T-helper 2 cell (primary cell): ENCODE results near the gene ZNF385A.

ENCODE experiments used
- DNase-seq, 5 experiments: peaks; one replicate each; pipeline versions ENCODE4 v3.0.0 to v3.0.0-alpha.2; 2012 to 2022

The ZNF385A gene

DNA sequence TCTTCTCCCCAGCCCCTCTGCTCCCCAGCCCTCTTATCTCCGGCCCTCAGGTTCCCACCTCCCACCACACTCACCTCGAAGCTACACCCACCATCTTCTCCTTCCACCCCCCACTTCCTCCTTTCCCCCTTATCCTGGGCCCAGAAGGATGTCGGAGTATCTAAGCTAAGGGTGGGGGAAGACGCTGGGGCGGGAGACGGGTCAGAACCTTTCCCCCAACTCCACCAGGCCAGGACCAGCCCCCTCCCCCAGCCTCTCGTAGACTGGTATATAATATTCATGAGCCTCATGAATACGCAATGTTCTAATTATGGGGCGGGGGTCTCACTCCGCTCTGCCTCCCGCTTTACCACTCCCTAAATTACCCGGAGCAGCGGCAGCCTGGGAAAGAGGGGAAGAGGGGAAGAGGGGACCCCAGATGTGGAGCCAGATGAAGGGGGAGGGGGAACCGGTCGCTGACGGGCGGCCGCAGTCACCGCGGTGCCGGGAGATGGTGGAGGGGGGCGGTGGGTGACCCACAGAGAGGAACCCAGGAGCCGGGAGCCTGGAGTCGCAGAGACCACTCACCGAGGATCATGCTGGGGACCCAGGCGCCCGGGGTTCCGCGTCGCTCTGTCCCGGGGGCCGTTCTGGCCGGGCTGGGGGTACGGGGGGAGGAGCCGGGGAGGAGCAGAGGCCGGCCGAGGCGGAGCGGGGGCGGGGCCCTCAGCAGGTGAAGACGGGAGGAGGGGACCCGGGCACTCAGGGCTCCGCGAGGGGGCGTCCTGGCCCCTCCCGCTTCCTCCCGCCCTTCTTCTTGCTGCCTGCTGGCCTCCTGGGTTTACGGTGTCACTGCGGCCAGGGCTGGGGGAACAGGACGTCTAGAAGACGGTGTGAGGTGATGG, 6.4 kb upstream of the ZNF385A start:
- peak; percentile 45 to 70 (median 60) for DNase-seq

DNA sequence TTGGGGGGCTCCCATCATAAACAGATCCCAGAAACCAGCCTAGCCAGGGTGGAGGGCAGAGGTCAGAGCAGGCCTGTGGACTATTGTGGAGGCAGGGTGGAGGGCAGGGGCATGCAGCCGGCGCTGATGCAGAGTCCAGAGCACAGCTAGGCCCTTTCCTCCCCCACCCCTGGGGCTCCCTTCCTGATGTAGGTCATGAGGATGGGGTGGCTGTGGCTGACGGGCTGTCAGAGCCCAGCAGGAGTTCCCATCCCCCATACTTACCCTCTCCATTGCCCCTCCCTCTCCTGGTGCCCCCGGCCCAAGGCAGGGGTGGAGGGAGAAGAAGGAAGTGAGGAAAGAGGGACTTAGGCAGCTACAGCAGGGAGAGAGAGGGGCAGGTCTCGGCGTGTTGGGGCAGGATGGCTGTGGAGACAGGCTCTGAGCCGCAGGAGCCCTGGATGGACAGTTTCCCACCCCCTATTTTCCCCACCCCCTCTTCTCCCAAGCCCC, 5.7 kb upstream of the ZNF385A start:
- DNase-seq: no peak

DNA sequence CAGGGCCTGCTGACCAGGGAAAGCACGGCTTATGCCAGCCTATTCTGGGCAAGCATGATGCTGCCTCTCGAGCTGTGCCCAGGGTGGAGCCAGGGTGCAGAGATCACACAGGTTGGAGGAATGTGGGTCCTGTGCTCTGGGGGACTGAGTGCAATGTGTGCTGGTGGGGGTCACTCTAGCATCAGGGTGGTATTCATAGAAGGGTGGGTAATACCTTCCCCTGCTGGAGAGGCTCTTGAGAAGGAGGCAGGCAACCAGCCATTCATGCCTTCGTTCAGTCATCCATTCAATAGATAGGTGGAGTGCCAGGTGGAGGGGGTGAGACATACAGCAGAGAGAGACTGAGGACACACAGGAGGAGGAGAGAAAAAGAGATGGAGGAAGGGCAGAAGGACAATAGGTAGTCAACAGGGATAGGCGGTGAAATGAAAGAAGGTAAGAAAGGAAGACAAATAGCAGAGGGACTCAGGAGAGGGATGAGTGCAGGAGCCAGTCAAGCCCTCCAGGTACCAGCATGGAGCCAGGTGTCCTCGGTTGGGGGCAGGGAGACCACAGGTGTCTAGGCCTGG, 5.2 kb upstream of the ZNF385A start:
- no peak for DNase-seq

DNA sequence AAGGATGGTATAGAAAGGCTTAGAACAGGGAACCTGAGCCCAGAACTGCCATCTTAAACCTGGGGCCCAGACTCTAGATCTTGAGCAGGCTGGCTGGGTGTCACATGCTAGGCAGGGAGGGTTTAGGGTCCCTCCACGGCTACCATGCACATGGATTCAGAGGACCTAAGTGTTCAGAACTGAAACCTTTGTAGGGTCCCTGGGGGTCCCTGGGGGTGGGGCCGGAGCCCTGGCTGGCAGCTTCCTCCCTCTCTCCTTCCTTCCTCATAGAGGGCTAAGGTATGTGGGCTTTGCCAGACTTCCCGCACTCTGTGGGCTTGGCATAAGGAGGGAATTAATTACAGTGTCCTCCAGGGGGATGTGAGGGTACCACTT, 4.6 kb upstream of the ZNF385A start:
- no peak for DNase-seq

DNA sequence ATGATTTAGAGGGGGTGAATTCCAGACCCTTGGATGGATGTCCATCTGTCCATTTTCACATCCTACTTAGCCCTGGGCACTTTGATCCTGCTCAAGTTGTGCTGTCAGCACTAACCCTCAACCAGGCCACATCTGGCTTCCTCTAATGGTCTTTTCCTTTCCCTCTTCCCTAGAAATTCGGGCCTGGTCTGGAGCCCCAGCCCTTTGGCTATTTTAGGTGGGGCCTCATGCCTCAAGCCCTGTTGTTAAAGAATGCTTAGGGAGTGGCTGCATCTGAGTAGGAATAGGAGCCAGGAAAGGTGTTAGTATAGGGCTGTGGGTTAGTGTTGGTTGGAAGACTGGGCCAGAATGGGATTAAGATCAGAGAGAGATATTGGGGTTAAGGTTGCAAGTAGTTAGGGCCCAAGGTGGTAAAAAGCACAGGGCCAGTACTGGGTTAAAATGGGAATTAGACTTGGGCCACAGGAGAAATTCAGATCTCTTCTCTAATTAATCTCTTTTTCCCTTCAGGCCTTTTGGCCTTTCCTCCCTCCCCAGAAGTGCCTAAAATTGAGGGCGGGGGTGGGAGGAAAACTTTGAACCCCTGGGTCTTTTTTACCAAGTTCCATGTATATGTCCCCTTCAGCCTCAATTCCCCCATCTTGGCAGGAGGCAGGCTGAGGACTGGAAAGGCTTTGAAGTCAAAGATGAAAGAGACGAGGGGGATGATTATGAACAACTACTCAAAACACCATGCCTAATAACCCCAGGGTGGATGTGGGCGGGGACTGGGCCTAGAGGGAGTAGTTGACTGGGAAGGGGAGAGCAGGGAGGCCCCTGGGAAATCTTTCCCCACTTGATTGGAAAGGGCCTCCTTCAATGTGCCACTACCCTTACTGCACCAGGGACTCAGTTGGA, 4.0 kb upstream of the ZNF385A start:
- DNase-seq: no peak

DNA sequence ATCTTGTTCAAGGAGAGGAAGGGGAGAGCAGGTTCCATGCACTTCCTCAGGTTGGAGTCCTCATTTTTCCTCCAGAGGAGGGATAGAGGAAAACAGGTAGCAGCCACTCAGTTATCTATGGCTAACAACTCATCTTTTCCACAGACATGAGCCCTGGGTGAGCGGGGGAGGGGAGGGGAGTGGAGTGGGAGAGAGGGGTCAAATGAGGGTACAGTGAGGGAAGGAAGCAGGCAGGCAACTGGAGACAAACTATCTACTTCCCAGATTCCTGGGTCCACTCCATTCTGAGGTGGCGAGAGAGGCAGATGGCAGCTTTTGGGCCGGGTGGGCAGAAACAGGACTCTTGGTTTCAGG, 2.6 kb upstream of the ZNF385A start:
- no peak for DNase-seq

DNA sequence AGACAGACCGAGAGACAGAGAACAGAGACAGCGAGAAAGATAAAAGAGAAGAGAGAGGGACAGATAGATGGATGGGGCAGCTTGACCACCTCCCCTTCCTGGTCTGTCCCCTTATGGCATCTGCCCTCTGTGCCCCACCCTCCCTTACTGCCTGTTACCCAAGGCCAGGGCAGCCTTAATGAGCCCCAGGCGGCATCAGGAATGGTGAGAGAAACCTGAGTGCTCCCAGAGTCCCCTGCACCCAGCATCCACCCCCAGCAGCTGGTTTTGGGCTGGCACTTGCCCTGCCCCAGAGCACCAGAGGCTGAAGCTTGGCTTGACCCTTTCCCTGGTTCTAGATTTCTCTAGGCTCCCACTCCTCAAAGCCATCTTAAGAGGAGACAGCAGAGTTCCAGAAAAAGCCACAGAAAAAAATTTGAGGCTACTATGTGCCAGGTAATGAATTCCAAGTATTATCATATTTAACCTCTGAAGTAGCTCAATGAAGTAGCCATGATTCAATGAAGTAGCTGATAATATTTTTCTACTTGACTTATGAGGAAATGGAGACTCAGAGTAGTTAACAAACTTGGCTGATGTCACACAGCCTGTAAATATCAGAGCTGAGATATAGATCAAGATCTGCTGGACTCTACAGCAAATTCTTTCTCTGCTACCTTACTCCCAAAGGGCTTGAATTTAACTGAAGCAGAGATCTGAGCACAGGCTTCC, 2.0 kb upstream of the ZNF385A start:
- no peak for DNase-seq

DNA sequence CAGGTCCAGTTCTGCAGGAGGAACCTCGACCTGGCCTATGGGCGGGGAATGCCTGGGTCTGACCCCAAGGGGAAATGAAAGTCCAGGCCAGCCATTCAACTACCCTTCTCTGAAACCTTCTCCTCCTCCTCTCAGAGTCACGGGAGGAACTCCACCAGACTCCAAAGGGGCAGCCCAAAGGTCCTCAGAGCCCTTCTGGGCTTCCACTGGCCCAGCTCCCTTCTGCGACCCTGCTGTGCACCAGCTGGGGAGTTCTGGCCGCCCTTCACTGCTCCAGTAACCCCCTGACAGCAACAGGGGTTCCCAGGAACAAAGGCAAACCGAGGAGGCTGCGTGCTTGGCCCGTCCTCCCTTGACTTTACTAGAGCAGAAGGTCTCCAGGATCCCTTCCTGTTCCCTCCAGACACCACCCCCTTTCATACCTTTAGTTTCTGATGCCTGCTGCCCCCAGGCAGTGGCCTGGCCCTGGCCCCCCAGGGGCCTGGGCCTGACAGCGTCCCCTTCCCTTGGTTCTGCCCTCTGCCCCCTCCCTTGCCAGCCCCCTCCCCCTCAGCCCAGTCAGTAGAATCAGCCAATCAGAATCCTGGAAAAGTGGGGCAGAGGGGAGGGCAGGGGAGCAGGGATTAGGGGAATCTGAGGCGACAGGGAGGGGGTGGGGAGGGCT, 850 bp upstream of the ZNF385A start:
- no peak for DNase-seq

DNA sequence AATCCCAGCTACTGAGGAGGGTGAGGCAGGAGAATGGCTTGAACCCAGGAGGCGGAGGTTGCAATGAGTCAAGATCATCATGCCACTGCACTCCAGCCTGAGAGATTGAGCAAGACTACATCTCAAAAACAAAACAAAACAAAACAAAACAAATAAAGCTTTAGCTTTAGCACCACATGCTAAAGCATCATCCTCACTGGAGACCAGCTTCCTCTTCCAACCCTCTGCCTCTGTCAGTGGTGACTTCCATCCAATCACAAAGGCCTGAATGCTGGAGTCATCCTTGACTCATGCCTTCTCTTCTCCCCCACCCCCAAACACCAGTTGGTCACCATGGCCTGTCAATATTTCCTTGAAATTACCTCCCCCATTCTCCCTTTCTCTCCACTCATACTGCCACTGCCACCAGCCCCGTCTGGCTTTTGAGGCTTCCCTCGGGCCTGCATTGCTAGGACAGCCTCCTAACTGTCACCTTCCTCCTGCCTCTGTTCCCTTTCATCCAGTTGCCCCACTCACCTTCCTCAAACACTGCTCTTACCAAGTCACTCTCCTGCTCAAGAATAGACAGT, 1.4 kb downstream of the ZNF385A start:
- no peak for DNase-seq

DNA sequence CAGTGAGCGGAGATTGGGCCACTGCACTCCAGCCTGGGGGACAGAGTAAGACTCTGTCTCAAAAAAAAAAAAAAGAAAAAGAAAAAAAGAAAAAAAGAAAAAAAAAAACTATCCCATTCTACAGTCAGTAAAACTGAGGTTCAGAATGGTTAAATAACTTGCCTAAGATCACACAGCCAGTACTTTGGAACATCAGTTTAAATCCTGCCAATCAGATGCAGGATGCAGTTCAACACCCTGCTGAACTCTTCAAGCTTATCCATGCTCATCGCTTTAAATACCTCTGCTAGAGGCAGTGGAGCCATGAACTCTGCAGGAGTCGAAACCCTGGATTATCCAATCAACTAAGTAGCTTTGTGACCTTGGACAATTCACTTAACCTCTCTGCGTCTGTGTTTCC, 3.4 kb downstream of the ZNF385A start:
- DNase-seq: no peak

DNA sequence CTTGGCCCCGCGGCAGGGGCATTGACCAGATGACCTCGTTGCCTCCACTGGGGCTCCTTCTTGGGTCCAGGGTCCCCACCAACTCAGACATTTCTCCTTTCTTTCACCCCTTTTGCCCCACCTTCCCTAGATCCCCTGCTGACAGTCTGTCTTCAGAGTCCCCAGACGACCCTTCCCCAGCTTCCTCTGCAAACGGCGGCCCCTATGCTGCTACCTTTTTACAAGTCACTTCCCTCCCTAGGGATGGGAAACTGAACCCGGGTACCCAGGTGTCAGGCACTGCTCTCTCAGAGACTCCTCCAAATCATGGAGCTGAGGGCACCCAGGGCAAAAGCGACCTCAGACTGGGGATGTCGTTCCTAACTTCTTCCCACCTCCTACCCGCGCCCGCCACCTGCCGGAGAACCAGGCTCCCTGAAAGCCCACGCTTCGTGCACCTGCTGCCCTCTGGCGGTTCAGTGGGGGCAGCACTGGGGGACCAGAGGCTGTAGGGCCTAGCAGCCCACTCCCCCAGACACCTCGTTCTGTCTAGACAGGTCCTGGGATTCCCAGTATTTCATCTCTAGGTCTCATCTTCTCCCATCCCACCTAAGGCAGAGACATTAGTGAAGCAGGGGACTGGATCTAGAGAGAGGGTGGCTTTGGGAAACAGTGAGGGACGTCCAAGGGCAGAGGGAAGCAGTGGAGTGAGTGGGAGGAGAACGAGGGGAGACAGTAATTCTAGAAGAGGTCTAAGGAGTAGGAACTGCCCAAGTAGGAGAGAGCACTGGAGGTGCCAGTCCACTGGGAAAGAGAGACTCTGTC, 4.9 kb downstream of the ZNF385A start:
- peak; percentile 71 to 86 (median 82) for DNase-seq

DNA sequence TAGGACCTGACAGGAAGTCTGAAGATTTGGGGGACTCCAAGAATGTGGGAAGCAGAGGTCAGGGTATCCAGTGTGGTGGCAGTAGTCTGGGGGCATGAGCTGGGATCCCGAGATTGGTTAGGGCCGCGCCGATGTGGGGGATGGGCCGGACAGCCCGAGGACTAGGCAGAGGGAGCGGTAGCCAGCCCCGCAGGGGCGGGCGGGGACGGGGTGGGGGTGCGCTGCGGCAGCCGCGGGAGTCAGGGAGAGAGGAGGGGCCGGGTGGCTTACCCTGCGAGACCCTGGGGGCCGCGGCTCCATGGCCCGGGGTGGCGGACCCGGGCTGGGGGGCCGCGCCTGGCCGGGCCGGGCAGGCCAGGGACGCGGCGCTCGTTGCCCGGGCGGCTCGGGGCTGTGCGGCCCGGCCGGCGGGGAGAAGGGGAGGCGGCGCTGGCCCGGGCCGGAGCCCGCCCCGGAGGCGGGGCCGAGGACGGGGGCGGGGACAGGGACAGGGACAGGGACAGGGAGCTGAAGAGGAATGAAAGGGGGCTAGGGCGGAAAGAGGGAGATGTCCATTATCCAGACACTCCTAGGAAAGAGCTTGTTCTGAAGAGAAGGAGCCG, 5.6 kb downstream of the ZNF385A start:
- no peak for DNase-seq

DNA sequence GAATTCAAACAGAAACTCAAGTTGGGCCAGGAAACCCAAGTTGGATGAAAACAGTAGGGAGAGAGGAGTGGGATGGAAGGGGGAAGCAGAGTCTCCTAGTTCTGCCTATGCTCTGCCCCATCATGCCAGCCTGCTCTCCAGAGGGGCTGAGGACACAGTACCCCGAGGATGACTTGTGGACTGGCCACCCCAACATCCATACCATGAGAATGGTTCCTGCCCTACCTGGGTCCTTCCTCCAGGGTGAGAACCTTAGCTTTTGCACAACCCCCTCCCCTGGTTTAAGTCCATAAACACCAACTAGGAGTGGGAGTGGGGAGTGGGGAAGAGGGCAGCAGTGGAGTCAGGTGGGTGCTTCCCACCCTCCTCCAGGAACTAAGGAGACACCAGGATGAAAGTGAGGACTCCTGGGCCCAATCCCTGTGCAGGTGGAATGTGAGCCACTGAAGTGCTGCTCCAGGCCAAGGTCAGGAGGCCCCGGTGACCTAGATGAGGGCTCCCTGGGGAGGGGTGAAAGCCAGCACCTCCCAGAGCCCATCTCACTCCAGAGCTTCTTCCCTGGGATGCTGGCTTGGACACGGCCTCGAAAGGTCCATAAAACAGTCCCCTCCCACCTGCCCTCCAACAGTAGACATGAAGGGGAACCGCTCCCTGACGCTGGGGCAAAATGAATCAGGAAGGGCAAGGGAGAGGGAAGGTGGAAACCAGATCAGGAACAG, 6.6 kb downstream of the ZNF385A start:
- DNase-seq: no peak

DNA sequence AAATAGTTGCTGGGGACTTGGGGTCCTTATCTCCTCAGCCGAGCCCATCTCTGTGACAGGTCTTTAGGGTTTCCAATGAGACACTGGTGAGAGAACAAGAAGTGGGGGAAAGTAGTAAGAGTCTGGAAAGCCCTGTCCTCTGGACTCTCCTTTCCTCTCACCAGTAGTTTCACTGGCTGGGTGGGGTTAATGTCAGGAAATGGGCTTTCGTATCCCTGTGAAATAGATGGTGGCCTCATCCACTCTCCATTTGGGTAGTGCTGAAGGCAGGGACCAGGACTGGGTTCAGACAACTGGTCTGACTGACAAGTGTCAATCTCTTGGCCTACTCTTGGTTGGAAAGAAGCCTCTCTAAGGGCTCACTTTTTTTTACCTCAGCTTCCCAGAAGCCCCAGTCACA, 7.5 kb downstream of the ZNF385A start:
- no peak for DNase-seq

DNA sequence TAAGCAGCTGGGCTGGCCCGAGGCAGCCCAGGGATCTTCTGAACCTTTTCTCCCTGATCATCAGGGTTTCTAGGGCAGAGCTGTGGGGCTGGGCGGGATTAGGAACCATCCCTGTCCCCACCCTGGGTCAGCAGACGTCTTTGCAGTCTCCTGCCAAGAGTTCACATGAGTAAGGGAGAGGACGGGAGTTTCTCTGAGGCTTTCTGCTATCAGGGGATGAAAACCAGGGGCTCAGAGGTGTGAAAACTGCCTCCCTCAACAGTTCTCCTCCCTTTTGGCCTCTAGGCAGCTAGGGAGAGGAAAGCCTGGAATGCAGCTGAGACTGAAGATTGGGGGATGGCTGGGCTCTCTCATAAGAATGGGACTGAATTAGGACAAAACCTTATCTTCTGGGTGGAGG, 7.9 kb downstream of the ZNF385A start:
- DNase-seq: no peak

DNA sequence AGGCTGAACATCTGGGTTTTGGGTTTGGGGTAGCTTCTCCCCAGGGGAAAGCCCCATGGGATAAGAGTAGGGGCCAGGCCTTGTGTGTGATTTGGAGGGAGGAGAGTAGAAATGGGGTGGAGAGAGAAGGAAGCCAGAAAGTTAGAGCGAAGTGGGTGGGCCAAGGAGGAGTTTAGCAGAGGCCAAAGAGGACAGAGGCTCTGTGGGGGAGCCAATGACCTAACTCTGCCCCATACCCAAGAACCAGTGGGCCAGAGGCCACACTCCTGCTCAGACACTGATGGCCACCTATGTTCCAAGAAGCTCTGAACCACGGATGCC, 9.3 kb downstream of the ZNF385A start:
- DNase-seq: no peak

DNA sequence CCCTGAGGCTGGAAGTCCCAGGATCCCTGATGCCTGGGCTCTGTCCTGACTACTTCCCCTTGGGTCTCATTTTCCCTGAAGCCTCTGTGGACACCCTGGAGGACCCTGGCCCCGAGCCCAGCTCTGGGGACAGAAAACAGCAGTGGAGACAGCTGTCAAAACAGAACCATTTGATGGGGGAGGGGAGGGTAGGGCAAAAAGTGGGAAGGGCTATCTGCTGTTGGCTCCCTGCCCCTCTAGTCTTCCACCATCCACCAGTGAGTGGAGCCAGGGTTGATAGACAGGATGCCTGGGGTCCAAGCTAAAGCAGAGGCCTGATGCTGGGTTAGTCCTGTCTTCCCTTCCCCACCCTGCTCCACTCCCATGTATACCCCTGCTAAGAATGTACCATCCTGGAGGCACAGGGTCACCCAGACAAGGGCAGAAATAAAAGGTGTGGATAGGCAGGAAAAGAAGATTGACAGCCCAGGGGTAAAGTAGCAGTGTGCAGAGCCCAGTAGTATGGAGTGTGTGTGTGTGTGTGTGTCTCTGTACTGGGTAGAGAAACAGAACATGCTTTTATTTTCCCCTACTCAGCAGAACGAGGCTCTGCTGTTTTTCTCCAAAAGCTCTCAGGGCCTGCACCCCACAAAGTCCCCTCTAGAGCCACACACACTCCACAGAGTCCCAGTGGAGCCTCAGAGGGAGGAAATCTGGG, 9.8 kb downstream of the ZNF385A start:
- DNase-seq: no peak

DNA sequence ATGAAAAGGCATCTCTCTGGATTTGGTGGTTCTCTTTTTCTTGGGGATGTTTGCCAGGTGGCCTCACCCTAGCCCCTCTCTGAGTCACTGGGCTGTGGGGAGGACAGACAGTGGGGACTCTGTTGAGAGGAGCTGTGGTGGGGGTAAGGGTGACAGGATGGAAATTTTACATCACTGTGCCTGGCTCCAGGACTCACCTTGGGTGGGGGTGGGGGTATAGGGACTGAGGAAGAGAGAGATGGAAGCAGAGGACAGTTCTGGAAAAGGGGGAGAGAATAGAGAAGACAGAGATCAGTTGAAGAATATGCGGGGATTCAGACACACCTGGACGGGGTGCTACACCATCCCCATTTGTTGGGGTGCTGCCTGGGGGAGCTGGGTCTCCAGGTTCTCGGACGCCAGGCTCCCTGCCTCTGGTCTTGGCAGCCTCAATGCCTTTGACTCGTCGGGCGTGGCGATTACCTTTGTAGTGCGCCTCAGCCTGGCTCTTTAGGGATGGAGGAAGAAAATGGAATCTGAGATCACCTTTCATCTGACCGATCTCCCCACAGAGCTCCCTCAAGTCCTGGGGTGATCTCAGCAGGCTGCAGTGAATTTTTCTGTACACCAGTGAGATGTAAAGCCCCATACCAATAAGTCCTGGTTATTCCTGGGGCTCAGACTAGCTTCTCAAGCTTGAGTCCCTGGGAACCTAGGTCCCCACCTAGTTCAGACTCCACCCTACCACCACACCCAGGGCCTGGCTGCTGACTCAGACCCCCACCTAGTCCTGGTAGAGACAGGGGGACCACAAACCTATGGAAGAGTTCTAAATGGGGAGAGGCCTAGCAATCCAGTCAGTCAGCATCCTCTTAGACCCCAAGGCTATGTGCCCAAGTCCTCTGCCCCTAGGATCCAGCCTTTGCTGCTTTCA, 10.6 kb downstream of the ZNF385A start:
- no peak for DNase-seq
